ENCODE data around the gene EED. TPM values are rescaled to one million over a fixed set of nuclear protein-coding genes. Genes with fewer than 3 reads are reported as not detected.

EED gene
- polyA plus RNA-seq, 1 experiment = 17.5 TPM

- H3K9me3 ChIP-seq (ENCODE audit: control insufficient read depth, insufficient read depth, low read length) = no peaks in the 10 kb centered on the region
- no peak for TF ChIP-seq CTCF (IDR thresholded peaks at IDR 0.05; ENCODE audit: low read depth, low read length)
- no peak overlapping the region for H3K27ac ChIP-seq (ENCODE audit: low read depth, low read length)
- no peak overlapping the region for H3K4me3 ChIP-seq (ENCODE audit: low read depth, low read length)
- CTCF ChIA-PET = no interaction called here
- POLR2A ChIA-PET = no interaction called here
- DNase-seq (ENCODE audit: low read depth, low spot score) = no peak
- H3K27me3 ChIP-seq (ENCODE audit: control insufficient read depth, insufficient read depth, low read length) = no peaks in the 10 kb centered on the region
Observed at GRCh38 chr11:86208572-86208971, 36.0 kb upstream of the EED start.

GRCh38 chr11:86209806-86210657 lies 34.5 kb upstream of the EED start:
- no peaks in the 10 kb centered on the region for H3K9me3 ChIP-seq (ENCODE audit: control insufficient read depth, insufficient read depth, low read length)
- H3K27me3 ChIP-seq (ENCODE audit: control insufficient read depth, insufficient read depth, low read length) = no peaks in the 10 kb centered on the region
- no peak for TF ChIP-seq CTCF (IDR thresholded peaks at IDR 0.05; ENCODE audit: low read depth, low read length)
- ChIA-PET CTCF (interaction anchor here (2.4 kb wide), 1 partner anchor 168 kb away, joined by 14 read pairs; no protein-coding TSS in a partner anchor), POLR2A (no interaction called here)
- DNase-seq (ENCODE audit: low read depth, low spot score) = no peak
- no peak overlapping the region for H3K4me3 ChIP-seq (ENCODE audit: low read depth, low read length)
- H3K27ac ChIP-seq (ENCODE audit: low read depth, low read length) = no peak overlapping the region

- no peak for TF ChIP-seq CTCF (IDR thresholded peaks at IDR 0.05; ENCODE audit: low read depth, low read length)
- Histone ChIP-seq H3K4me3 (ENCODE audit: low read depth, low read length) (no peak overlapping the region), H3K9me3 (ENCODE audit: control insufficient read depth, insufficient read depth, low read length) (no peaks in the 10 kb centered on the region), H3K27me3 (ENCODE audit: control insufficient read depth, insufficient read depth, low read length) (no peaks in the 10 kb centered on the region), H3K27ac (ENCODE audit: low read depth, low read length) (no peak overlapping the region)
- ChIA-PET POLR2A (no interaction called here), CTCF (interaction anchor here (1.5 to 2.4 kb wide), 2 partner anchors 17 to 169 kb away, joined by 7 to 14 read pairs; no protein-coding TSS in a partner anchor)
- DNase-seq (ENCODE audit: low read depth, low spot score) = no peak
Observed at GRCh38 chr11:86210898-86211297, 33.7 kb upstream of the EED start.

GRCh38 chr11:86211619-86212018 lies 32.9 kb upstream of the EED start:
- H3K27ac ChIP-seq (ENCODE audit: low read depth, low read length) = no peak overlapping the region
- H3K27me3 ChIP-seq (ENCODE audit: control insufficient read depth, insufficient read depth, low read length) = no peaks in the 10 kb centered on the region
- no peak for TF ChIP-seq CTCF (IDR thresholded peaks at IDR 0.05; ENCODE audit: low read depth, low read length)
- H3K4me3 ChIP-seq (ENCODE audit: low read depth, low read length) = no peak overlapping the region
- H3K9me3 ChIP-seq (ENCODE audit: control insufficient read depth, insufficient read depth, low read length) = no peaks in the 10 kb centered on the region
- no peak for DNase-seq (ENCODE audit: low read depth, low spot score)
- CTCF ChIA-PET = interaction anchor here (0.9 to 2.4 kb wide), 3 partner anchors 18 to 357 kb away, joined by 3 to 14 read pairs (median 7); partner anchors contain the start of gene CCDC83
- POLR2A ChIA-PET = no interaction called here

- DNase-seq (ENCODE audit: low read depth, low spot score) = no peak
- no peak for TF ChIP-seq CTCF (IDR thresholded peaks at IDR 0.05; ENCODE audit: low read depth, low read length)
- Histone ChIP-seq H3K27me3 (ENCODE audit: control insufficient read depth, insufficient read depth, low read length) (no peaks in the 10 kb centered on the region), H3K9me3 (ENCODE audit: control insufficient read depth, insufficient read depth, low read length) (no peaks in the 10 kb centered on the region), H3K4me3 (ENCODE audit: low read depth, low read length) (no peak overlapping the region), H3K27ac (ENCODE audit: low read depth, low read length) (no peak overlapping the region)
- POLR2A ChIA-PET = no interaction called here
- CTCF ChIA-PET = interaction anchor here (0.9 to 2.4 kb wide), 3 partner anchors 18 to 357 kb away, joined by 3 to 14 read pairs (median 7); partner anchors contain the start of gene CCDC83
Observed at GRCh38 chr11:86212019-86212611, 32.4 kb upstream of the EED start.
